ENCODE results near the gene DIAPH3. TPM values are rescaled to one million over a fixed set of nuclear protein-coding genes. Genes with fewer than 3 reads are reported as not detected.

DIAPH3 gene
- total and polyA plus RNA-seq, 2 of the 8 experiments (the other 6 are each of a cell fraction or from before 2014, with no cell fraction given): 8.0 to 30.8 TPM

- CTCF ChIA-PET (ENCODE audit: partially characterized antibody): interaction anchor here (0.6 kb wide), 1 partner anchor 173 kb away, joined by 3 read pairs; no protein-coding TSS in a partner anchor
Observed at GRCh38 chr13:60172111-60172510, 8.4 kb upstream of the DIAPH3 start.

More at GRCh38 chr13:60172111-60172510, 8.4 kb upstream of the DIAPH3 start:
- Histone ChIP-seq H4K5ac (ENCODE audit: insufficient read length, low read depth, low read length) (no peak overlapping the region), H2BK5ac (ENCODE audit: low read depth, low read length) (no peak overlapping the region), H3K9ac (replicated peaks in 1 of 4; ENCODE audit: extremely low read depth in 1 of 4, low read depth in 3 of 4, low read length in 3 of 4) (no peak overlapping the region), H3K4ac (replicated peaks; ENCODE audit: insufficient read length, low read depth, low read length) (no peak overlapping the region), H2AK5ac (ENCODE audit: low read depth, low read length) (no peak overlapping the region), H3K79me2 (ENCODE audit: control insufficient read depth in 1 of 2, insufficient read depth in 2 of 2, low read length in 2 of 2) (no peaks in the 10 kb centered on the region), H2BK120ac (replicated peaks; ENCODE audit: low read depth, low read length) (no peak overlapping the region), H2AFZ (ENCODE audit: low read length) (no peak overlapping the region), H3K36me3 (ENCODE audit: control insufficient read depth in 2 of 4, insufficient read depth in 4 of 4, low read length in 3 of 4) (no peaks in the 10 kb centered on the region), H3K18ac (ENCODE audit: extremely low read depth, low read length) (no peak overlapping the region), H2BK20ac (ENCODE audit: low read length) (no peak overlapping the region), H4K20me1 (replicated peaks in 1 of 2; ENCODE audit: control insufficient read depth in 1 of 2, insufficient read depth in 2 of 2, low read length in 2 of 2) (no peaks in the 10 kb centered on the region), H3K4me2 (ENCODE audit: insufficient read depth in 1 of 2, low read depth in 2 of 2, low read length in 2 of 2) (no peak overlapping the region), H3K23me2 (ENCODE audit: low read depth, low read length) (no peaks in the 10 kb centered on the region), H3K79me1 (ENCODE audit: low read depth, low read length) (no peaks in the 10 kb centered on the region), H4K91ac (replicated peaks; ENCODE audit: insufficient read length, low read length) (no peak overlapping the region), H3K27me3 (replicated peaks in 1 of 4; ENCODE audit: control insufficient read depth in 3 of 4, extremely low read depth in 1 of 4, insufficient read depth in 3 of 4, low read length in 3 of 4) (no peaks in the 10 kb centered on the region), H4K8ac (ENCODE audit: extremely low read depth, insufficient read depth, low read length) (no peak overlapping the region), H3K23ac (ENCODE audit: insufficient read length) (no peak overlapping the region), H3K4me1 (replicated peaks in 1 of 4; ENCODE audit: control insufficient read depth in 3 of 4, insufficient read depth in 4 of 4, low read length in 3 of 4) (no peaks in the 10 kb centered on the region), H3K56ac (replicated peaks; ENCODE audit: insufficient read length, low read depth, low read length) (no peak overlapping the region), H3K9me3 (ENCODE audit: insufficient read depth in 2 of 2, low read depth in 1 of 2, low read length in 1 of 2) (no peaks in the 10 kb centered on the region), H3K27ac (ENCODE audit: low read depth, low read length) (no peak overlapping the region), H3K14ac (ENCODE audit: insufficient read length) (no peak overlapping the region), H2BK12ac (ENCODE audit: low read depth, low read length) (no peak overlapping the region), H2BK15ac (ENCODE audit: low read length) (no peak overlapping the region), H3K4me3 (ENCODE audit: extremely low read depth in 1 of 4, insufficient read depth in 2 of 4, low read depth in 3 of 4, low read length in 4 of 4) (no peak overlapping the region)
- FAIRE-seq (no peak), DNase-seq (ENCODE audit: low read depth in 1 of 2, low spot score in 2 of 2) (no peak)
- WGBS, 2 experiments (ENCODE audit: extremely low coverage in 1 of 2, insufficient coverage in 1 of 2, insufficient read length in 1 of 2, insufficient replicate concordance in 2 of 2, low coverage in 1 of 2, low lambda C conversion rate in 2 of 2, missing lambda C conversion rate in 1 of 2): 90% methylated on average over 2 of the region's 2 CpGs; no CpG with 5 or more reads in 1 of the 2 experiments
- POLR2A ChIA-PET (ENCODE audit: partially characterized antibody): interaction anchor here (0.6 kb wide), 1 partner anchor 199 kb away, joined by 3 read pairs; no protein-coding TSS in a partner anchor
- TF ChIP-seq KDM1A (IDR thresholded peaks at IDR 0.05; ENCODE audit: borderline replicate concordance, low read length): no peak

Measured in H1 (cell line).